ENCODE measurements around the gene KIAA0930.

DNA sequence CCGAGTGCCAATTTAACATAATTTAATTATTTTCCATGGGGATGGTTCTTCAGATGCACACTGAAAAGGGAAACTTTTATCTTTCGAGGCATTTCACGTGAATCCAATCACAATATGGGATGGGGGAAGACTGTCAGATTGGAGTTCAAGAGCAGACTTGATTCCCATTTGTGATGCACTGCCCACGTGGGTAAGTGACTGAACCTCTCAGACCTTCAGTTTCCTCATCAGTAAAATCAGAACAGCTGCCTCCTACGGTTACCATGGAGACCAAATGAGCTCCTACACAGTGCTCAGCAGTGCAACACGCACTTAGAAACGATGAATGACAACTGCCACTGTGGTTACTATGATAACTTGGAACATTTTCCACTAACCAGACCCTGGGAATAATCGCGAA is 21.7 kb downstream of the KIAA0930 start:
- TF ChIP-seq, protein P1, sequence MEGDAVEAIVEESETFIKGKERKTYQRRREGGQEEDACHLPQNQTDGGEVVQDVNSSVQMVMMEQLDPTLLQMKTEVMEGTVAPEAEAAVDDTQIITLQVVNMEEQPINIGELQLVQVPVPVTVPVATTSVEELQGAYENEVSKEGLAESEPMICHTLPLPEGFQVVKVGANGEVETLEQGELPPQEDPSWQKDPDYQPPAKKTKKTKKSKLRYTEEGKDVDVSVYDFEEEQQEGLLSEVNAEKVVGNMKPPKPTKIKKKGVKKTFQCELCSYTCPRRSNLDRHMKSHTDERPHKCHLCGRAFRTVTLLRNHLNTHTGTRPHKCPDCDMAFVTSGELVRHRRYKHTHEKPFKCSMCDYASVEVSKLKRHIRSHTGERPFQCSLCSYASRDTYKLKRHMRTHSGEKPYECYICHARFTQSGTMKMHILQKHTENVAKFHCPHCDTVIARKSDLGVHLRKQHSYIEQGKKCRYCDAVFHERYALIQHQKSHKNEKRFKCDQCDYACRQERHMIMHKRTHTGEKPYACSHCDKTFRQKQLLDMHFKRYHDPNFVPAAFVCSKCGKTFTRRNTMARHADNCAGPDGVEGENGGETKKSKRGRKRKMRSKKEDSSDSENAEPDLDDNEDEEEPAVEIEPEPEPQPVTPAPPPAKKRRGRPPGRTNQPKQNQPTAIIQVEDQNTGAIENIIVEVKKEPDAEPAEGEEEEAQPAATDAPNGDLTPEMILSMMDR (IDR thresholded peaks at IDR 0.05; ENCODE audit: insufficient read depth, low read length, poor library complexity, severe bottlenecking): no peak
- TF ChIP-seq EZH2phosphoT487 (conservative IDR thresholded peaks at IDR 0.05; ENCODE audit: low read length): no peak
